Measurements from ENCODE around the gene RNF125.

The RNF125 gene

GRCh38 chr18:32060026-32060425, 41.4 kb downstream of the RNF125 start:
- H3K4me1 ChIP-seq = no peaks in the 10 kb centered on the region
- no peak overlapping the region for H3K4me3 ChIP-seq
- no peak overlapping the region for H3K27ac ChIP-seq
- H3K9me3 ChIP-seq = no peaks in the 10 kb centered on the region
- intact Hi-C loops (cut with DNase I; ENCODE audit: low total_unique reads) = no loop called here
- no peaks in the 10 kb centered on the region for H3K27me3 ChIP-seq
- no peak for DNase-seq
- TF ChIP-seq CTCF (IDR thresholded peaks at IDR 0.05) = no peak
- H3K36me3 ChIP-seq = no peaks in the 10 kb centered on the region

- intact Hi-C loops (cut with DNase I; ENCODE audit: low total_unique reads) = no loop called here
- H3K9me3 ChIP-seq = no peaks in the 10 kb centered on the region
- no peak for TF ChIP-seq CTCF (IDR thresholded peaks at IDR 0.05)
- H3K27me3 ChIP-seq = no peaks in the 10 kb centered on the region
- no peak for DNase-seq
- no peaks in the 10 kb centered on the region for H3K4me1 ChIP-seq
- H3K27ac ChIP-seq = no peak overlapping the region
- no peak overlapping the region for H3K4me3 ChIP-seq
- no peaks in the 10 kb centered on the region for H3K36me3 ChIP-seq
These were observed 48.9 kb downstream of the RNF125 start for GRCh38 chr18:32067375-32068167.

- Histone ChIP-seq H3K4me3 (no peak overlapping the region), H3K4me1 (no peaks in the 10 kb centered on the region), H3K27ac (no peak overlapping the region), H3K9me3 (no peaks in the 10 kb centered on the region), H3K36me3 (no peaks in the 10 kb centered on the region), H3K27me3 (no peaks in the 10 kb centered on the region)
- intact Hi-C loops (cut with DNase I; ENCODE audit: low total_unique reads) = no loop called here
- DNase-seq = no peak
- TF ChIP-seq CTCF (IDR thresholded peaks at IDR 0.05) = peak in 1 of 2 experiments; percentile 20
These were observed 53.7 kb downstream of the RNF125 start for GRCh38 chr18:32072321-32072720.

- Histone ChIP-seq H3K4me1 (no peaks in the 10 kb centered on the region), H3K27me3 (no peaks in the 10 kb centered on the region), H3K27ac (no peak overlapping the region), H3K9me3 (no peaks in the 10 kb centered on the region), H3K4me3 (no peak overlapping the region), H3K36me3 (no peaks in the 10 kb centered on the region)
- intact Hi-C loops (cut with DNase I; ENCODE audit: low total_unique reads) = no loop called here
- no peak for TF ChIP-seq CTCF (IDR thresholded peaks at IDR 0.05)
- no peak for DNase-seq
These were observed 55.6 kb downstream of the RNF125 start for GRCh38 chr18:32074206-32074605.

GRCh38 chr18:32078845-32079244, 60.2 kb downstream of the RNF125 start:
- no peak overlapping the region for H3K27ac ChIP-seq
- DNase-seq = no peak
- H3K9me3 ChIP-seq = no peaks in the 10 kb centered on the region
- intact Hi-C loops (cut with DNase I; ENCODE audit: low total_unique reads) = no loop called here
- no peaks in the 10 kb centered on the region for H3K36me3 ChIP-seq
- TF ChIP-seq CTCF (IDR thresholded peaks at IDR 0.05) = no peak
- H3K27me3 ChIP-seq = no peaks in the 10 kb centered on the region
- H3K4me3 ChIP-seq = no peak overlapping the region
- H3K4me1 ChIP-seq = no peaks in the 10 kb centered on the region

Data from tibial artery (tissue), 4 donors.